ENCODE results near the gene GJD2.

- TF ChIP-seq POLR2AphosphoS5 (IDR thresholded peaks at IDR 0.05): no peak
- TF ChIP-seq POLR2A (IDR thresholded peaks at IDR 0.05): no peak
- no peak for TF ChIP-seq CTCF (IDR thresholded peaks at IDR 0.05)
Observed at GRCh38 chr15:34795267-34796081, 40.7 kb upstream of the GJD2 start, which contains the start of gene ACTC1.

Data from upper lobe of left lung (tissue), 4 donors.